ENCODE measurements around the gene MRPL9. TPM values are rescaled to one million over a fixed set of nuclear protein-coding genes. Genes with fewer than 3 reads are reported as not detected.

MRPL9 gene
- total and polyA plus RNA-seq, 10 of the 15 experiments (the other 5 are each of a cell fraction or from before 2014, with no cell fraction given): 35.7 to 161 (median 110) TPM

DNA sequence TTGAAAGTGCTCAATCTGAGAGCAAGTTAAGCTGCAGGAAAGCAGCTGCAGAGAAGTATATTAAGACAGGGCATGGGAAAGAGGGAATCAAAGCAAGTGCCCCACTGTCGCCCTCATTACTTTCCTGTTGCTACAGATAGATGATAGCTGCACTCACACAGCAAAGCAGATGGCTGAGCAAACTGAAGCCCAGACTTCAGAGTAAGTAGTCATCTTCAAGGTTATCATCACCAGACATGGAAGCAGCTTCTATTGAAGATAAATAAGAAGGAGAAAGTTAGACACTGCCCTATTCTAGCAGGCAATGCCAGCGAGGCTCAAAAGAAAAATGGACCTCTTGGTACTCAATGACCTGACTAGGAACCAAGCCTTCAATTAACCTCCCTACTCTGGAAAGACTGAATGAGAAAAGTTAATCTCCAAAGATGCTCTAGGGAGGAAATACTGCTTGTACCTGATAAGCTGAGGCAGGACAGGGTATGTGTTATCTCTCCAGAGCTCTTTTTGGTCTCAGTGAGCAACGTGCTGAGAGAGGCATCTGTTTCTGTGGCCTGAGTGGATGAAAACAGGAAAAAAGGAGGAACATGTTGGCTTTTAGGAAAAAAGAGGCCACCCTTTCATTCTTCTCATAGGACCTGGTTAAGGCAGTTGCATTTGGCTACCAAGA, 11.1 kb upstream of the MRPL9 start (continued):
- no peak for TF ChIP-seq ZNF24 (IDR thresholded peaks at IDR 0.05)
- TF ChIP-seq CREB1 (IDR thresholded peaks at IDR 0.05; ENCODE audit: low read depth): no peak
- no peak for TF ChIP-seq HDGF (IDR thresholded peaks at IDR 0.05)
- TF ChIP-seq E4F1 (IDR thresholded peaks at IDR 0.05; ENCODE audit: borderline replicate concordance, partially characterized antibody): no peak
- TF ChIP-seq POU2F2 (IDR thresholded peaks at IDR 0.05; ENCODE audit: borderline replicate concordance, low read depth, low read length): no peak
- no peak for TF ChIP-seq E2F8 (IDR thresholded peaks at IDR 0.05; ENCODE audit: low read depth, partially characterized antibody)
- TF ChIP-seq ZNF274 (IDR thresholded peaks at IDR 0.05; ENCODE audit: insufficient read depth, insufficient read length): no peak

DNA sequence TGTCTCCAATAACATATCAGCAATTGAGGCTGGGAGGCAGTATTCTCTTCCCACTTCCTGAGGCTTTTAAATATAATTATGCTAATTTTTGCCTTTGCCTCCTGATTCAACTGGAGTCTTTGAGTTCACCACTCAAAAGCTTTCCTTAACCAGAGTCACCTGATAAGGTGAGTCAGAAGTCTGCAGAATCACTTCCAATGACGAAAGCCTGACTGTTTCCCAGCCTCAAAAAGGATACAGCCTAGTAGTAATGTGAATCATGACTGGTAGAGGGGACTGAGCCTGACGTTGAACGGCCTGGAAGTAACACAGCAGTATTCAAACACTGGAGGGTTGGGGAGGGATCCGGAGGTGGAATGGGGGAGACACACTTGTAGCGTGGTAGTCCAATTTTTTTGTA, 10.4 kb upstream of the MRPL9 start:
- no peak overlapping the region for H3K9ac ChIP-seq (ENCODE audit: control insufficient read depth, insufficient read depth, low read length)
- in situ Hi-C loops (cut with MboI) (no loop called here), intact Hi-C loops (cut with micrococcal nuclease; ENCODE audit: unreplicated experiment) (no loop called here)
- WGBS (ENCODE audit: insufficient coverage, insufficient replicate concordance, low lambda C conversion rate, missing lambda C conversion rate): 48% methylated on average over 5 of the region's 5 CpGs
- no peaks in the 10 kb centered on the region for H3K27me3 ChIP-seq (replicated peaks in 1 of 2; ENCODE audit: control insufficient read depth in 2 of 2, insufficient read depth in 2 of 2, low read length in 1 of 2)
- no peaks in the 10 kb centered on the region for H3K79me2 ChIP-seq (ENCODE audit: control insufficient read depth, insufficient read depth, low read length)
- RAD21 ChIA-PET (ENCODE audit: unreplicated experiment): no interaction called here
- TF ChIP-seq, protein P1, sequence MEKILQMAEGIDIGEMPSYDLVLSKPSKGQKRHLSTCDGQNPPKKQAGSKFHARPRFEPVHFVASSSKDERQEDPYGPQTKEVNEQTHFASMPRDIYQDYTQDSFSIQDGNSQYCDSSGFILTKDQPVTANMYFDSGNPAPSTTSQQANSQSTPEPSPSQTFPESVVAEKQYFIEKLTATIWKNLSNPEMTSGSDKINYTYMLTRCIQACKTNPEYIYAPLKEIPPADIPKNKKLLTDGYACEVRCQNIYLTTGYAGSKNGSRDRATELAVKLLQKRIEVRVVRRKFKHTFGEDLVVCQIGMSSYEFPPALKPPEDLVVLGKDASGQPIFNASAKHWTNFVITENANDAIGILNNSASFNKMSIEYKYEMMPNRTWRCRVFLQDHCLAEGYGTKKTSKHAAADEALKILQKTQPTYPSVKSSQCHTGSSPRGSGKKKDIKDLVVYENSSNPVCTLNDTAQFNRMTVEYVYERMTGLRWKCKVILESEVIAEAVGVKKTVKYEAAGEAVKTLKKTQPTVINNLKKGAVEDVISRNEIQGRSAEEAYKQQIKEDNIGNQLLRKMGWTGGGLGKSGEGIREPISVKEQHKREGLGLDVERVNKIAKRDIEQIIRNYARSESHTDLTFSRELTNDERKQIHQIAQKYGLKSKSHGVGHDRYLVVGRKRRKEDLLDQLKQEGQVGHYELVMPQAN (conservative IDR thresholded peaks at IDR 0.05): no peak
- TF ChIP-seq NFXL1 (IDR thresholded peaks at IDR 0.05; ENCODE audit: borderline replicate concordance): no peak
- TF ChIP-seq SMAD1 (IDR thresholded peaks at IDR 0.05; ENCODE audit: low read depth, partially characterized antibody): no peak
- TF ChIP-seq KAT2A (conservative IDR thresholded peaks at IDR 0.05; ENCODE audit: control insufficient read depth, low read depth, low read length): no peak
- no peak for TF ChIP-seq RUNX3 (IDR thresholded peaks at IDR 0.05; ENCODE audit: low read length)
- no peak for TF ChIP-seq CBFB (IDR thresholded peaks at IDR 0.05; ENCODE audit: low read depth)
- no peak for TF ChIP-seq RB1 (IDR thresholded peaks at IDR 0.05; ENCODE audit: borderline replicate concordance)
- CTCF ChIA-PET: interaction anchor here (1.4 kb wide), 1 partner anchor 10 kb away, joined by 3 read pairs; the partner anchor contains the start of gene MRPL9
- POLR2A ChIA-PET: no interaction called here
- no peak overlapping the region for H3K4me3 ChIP-seq
- no peaks in the 10 kb centered on the region for H3K4me1 ChIP-seq (ENCODE audit: control insufficient read depth, insufficient read depth, low read length)
- no peak overlapping the region for H2AFZ ChIP-seq (ENCODE audit: control insufficient read depth, low read depth, low read length)
- H3K9me3 ChIP-seq (replicated peaks; ENCODE audit: control insufficient read depth, insufficient read depth, low read length): no peaks in the 10 kb centered on the region
- ATAC-seq (no peak), FAIRE-seq (no peak), DNase-seq (ENCODE audit: low read depth, low spot score) (no peak)
- H3K36me3 ChIP-seq (ENCODE audit: control insufficient read depth in 2 of 2, insufficient read depth in 2 of 2, low read length in 1 of 2): no peaks in the 10 kb centered on the region
- BruUV-seq (replicated peaks): no TSS peak
- SMC1A ChIA-PET (ENCODE audit: uncharacterized antibody, unreplicated experiment): no interaction called here
- H4K20me1 ChIP-seq (ENCODE audit: control insufficient read depth, insufficient read depth): no peaks in the 10 kb centered on the region
- H3K27ac ChIP-seq (ENCODE audit: control insufficient read depth, insufficient read depth): no peak overlapping the region
- H3K4me2 ChIP-seq (ENCODE audit: control insufficient read depth, insufficient read depth): no peak overlapping the region

Measured in GM12878 (cell line).